ENCODE results near the gene IFI30. TPM values are rescaled to one million over a fixed set of nuclear protein-coding genes. Genes with fewer than 3 reads are reported as not detected.

The IFI30 gene
- polyA plus RNA-seq, 1 of the 3 experiments (the other 2 are of a cell fraction) = 11.6 TPM

DNA sequence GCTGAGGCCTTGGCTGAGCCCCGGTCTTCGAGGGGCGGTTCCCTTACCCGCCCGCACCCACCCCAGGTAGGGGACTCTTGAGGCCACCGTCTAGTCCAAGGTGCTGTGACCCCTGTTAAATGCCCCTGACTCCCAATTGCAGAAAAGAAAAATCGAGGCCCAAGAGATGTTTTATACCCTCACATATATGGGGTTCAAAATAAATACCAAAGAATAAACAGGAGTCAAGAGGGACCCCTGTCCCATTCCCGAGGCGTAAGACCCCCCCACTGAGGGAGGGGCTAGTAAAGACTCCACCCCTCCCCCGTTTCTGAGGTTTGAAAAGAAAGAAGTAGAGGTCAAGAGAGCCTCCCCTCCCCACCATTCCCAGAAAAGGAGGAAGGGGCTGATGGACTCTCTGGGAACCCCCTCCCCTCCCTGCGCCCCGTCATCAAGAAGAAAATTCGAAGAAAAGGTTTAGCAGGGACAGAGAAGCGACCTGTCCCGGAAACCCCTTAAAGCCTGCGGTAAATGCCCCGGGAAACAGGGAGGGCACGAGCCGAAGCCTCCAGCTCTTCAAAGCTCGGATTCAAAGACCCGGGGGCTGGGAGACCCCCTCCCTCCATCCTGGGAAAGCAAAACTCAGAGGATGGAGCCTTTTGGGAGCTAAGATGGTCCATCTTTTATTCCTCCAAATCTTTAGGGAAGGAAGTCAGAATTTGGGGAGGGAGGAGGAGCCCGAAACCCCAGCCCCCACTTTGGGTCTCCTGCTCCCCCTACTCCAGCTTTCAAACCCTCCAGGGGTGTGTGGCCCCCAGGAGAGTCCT is 31.0 kb downstream of the IFI30 start:
- H3K4me3 ChIP-seq (ENCODE audit: low read depth in 2 of 2, low read length in 1 of 2) = peak overlapping the region; percentile 67 to 78
- no peaks in the 10 kb centered on the region for H3F3A ChIP-seq (replicated peaks; ENCODE audit: insufficient read depth)
- H3K36me3 ChIP-seq (replicated peaks in 1 of 2; ENCODE audit: control insufficient read depth in 1 of 2, insufficient read depth in 2 of 2, low read length in 1 of 2) = peaks cover 0 to 2% of the 10 kb centered on the region in 2 experiments
- peak overlapping the region; percentile 85 to 93 for H3K27ac ChIP-seq (ENCODE audit: low read depth in 2 of 2, low read length in 1 of 2)
- TF ChIP-seq MXI1 (IDR thresholded peaks at IDR 0.05; ENCODE audit: low read depth, low read length) = peak; percentile 16; the same call in 1 of the 2 replicates
- no peak for TF ChIP-seq SIN3A (IDR thresholded peaks at IDR 0.05; ENCODE audit: borderline replicate concordance, low read depth, low read length)
- peak overlapping the region; percentile 79 for H3K9ac ChIP-seq
- peaks cover 4 to 20% of the 10 kb centered on the region in 2 experiments; a peak in 2 of 4 replicates for H3K4me1 ChIP-seq (ENCODE audit: control insufficient read depth in 1 of 2, insufficient read depth in 2 of 2, low read depth in 1 of 2, low read length in 1 of 2)
- WGBS (ENCODE audit: low lambda C conversion rate) = under 1% methylated on average over 13 of the region's 22 CpGs
- H4K20me1 ChIP-seq (ENCODE audit: insufficient read depth) = no peaks in the 10 kb centered on the region
- peak overlapping the region; percentile 76 for H2AFZ ChIP-seq (ENCODE audit: low read depth)
- H3K9me2 ChIP-seq = no peaks in the 10 kb centered on the region
- H3K4me2 ChIP-seq = peak overlapping the region; percentile 96
- H3K9me3 ChIP-seq = no peaks in the 10 kb centered on the region
- peak; percentile 84 for DNase-seq
- ChIA-PET CTCF (interaction anchor here (0.6 to 20.7 kb wide), 15 partner anchors 12 to 206 kb away, joined by 3 to 505 read pairs (median 6); partner anchors contain the start of genes ARRDC2, JUND, MPV17L2 and PIK3R2), POLR2A (interaction anchor here (0.6 to 2.1 kb wide), 7 partner anchors 10 to 77 kb away, joined by 3 to 5 read pairs (median 3); partner anchors contain the start of genes JUND and MPV17L2)
- no peaks in the 10 kb centered on the region for H3K79me2 ChIP-seq (ENCODE audit: insufficient read depth)
- H3K27me3 ChIP-seq (ENCODE audit: insufficient read depth) = no peaks in the 10 kb centered on the region

DNA sequence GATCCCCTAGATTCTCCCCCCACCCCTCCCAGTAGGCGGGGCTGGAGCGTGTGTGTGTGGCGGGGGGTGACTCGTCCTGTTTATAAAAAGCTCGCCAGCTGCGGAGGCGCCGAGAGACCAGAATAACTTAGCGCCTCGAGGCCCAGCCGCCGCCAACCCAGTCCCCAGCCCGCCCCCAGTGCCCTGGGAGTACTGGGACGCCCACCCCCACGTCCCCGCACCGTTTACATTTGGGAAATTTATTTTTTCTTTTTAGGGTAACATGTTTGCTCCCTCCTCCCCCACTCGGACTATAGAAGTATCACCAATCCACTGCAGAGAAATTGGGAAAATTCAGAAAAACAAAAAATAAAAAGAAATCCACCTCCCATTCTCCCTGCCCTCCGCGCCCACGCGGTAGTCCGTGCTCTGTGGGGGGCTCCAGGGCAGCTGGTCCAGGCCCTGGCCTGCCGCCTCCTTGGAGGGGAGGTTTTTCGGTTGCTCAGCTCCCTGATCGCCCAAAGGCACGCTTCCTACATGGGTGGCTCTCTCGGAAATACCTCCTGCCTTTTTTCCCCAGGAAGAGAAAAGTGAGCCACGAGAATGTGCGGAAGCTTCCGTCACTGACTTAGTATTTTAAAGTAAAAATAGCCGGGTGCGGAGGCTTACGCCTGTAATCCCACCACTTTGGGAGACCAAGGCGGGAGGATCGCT is 31.7 kb downstream of the IFI30 start:
- Histone ChIP-seq H3K36me3 (replicated peaks in 1 of 2; ENCODE audit: control insufficient read depth in 1 of 2, insufficient read depth in 2 of 2, low read length in 1 of 2) (peaks cover 0 to 2% of the 10 kb centered on the region in 2 experiments), H2AFZ (ENCODE audit: low read depth) (peak overlapping the region; percentile 76), H3K9me2 (no peaks in the 10 kb centered on the region), H3K27me3 (ENCODE audit: insufficient read depth) (no peaks in the 10 kb centered on the region), H3K79me2 (ENCODE audit: insufficient read depth) (no peaks in the 10 kb centered on the region), H3K4me1 (ENCODE audit: control insufficient read depth in 1 of 2, insufficient read depth in 2 of 2, low read depth in 1 of 2, low read length in 1 of 2) (peaks cover 4 to 20% of the 10 kb centered on the region in 2 experiments; a peak in 2 of 4 replicates), H3K9ac (peak overlapping the region; percentile 79), H3K27ac (ENCODE audit: low read depth in 2 of 2, low read length in 1 of 2) (peak overlapping the region; percentile 85 to 93), H3K4me3 (ENCODE audit: low read depth in 2 of 2, low read length in 1 of 2) (peak overlapping the region; percentile 67 to 78), H3F3A (replicated peaks; ENCODE audit: insufficient read depth) (no peaks in the 10 kb centered on the region), H4K20me1 (ENCODE audit: insufficient read depth) (no peaks in the 10 kb centered on the region), H3K4me2 (peak overlapping the region; percentile 96), H3K9me3 (no peaks in the 10 kb centered on the region)
- peak; percentile 77 for DNase-seq
- TF ChIP-seq SIN3A (IDR thresholded peaks at IDR 0.05; ENCODE audit: borderline replicate concordance, low read depth, low read length) (no peak), YY1 (IDR thresholded peaks at IDR 0.05; ENCODE audit: low read depth) (no peak), NFIC (IDR thresholded peaks at IDR 0.05; ENCODE audit: borderline replicate concordance) (no peak), MXI1 (IDR thresholded peaks at IDR 0.05; ENCODE audit: low read depth, low read length) (no peak), RCOR1 (IDR thresholded peaks at IDR 0.05; ENCODE audit: low read length) (no peak)
- TF ChIP-seq, protein P1, sequence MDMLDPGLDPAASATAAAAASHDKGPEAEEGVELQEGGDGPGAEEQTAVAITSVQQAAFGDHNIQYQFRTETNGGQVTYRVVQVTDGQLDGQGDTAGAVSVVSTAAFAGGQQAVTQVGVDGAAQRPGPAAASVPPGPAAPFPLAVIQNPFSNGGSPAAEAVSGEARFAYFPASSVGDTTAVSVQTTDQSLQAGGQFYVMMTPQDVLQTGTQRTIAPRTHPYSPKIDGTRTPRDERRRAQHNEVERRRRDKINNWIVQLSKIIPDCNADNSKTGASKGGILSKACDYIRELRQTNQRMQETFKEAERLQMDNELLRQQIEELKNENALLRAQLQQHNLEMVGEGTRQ (IDR thresholded peaks at IDR 0.05; ENCODE audit: borderline replicate concordance, low read depth, low read length) = no peak
- TF ChIP-seq, protein P2, sequence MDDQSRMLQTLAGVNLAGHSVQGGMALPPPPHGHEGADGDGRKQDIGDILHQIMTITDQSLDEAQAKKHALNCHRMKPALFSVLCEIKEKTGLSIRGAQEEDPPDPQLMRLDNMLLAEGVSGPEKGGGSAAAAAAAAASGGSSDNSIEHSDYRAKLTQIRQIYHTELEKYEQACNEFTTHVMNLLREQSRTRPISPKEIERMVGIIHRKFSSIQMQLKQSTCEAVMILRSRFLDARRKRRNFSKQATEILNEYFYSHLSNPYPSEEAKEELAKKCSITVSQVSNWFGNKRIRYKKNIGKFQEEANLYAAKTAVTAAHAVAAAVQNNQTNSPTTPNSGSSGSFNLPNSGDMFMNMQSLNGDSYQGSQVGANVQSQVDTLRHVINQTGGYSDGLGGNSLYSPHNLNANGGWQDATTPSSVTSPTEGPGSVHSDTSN (IDR thresholded peaks at IDR 0.05) = no peak
- TF ChIP-seq, protein P3, sequence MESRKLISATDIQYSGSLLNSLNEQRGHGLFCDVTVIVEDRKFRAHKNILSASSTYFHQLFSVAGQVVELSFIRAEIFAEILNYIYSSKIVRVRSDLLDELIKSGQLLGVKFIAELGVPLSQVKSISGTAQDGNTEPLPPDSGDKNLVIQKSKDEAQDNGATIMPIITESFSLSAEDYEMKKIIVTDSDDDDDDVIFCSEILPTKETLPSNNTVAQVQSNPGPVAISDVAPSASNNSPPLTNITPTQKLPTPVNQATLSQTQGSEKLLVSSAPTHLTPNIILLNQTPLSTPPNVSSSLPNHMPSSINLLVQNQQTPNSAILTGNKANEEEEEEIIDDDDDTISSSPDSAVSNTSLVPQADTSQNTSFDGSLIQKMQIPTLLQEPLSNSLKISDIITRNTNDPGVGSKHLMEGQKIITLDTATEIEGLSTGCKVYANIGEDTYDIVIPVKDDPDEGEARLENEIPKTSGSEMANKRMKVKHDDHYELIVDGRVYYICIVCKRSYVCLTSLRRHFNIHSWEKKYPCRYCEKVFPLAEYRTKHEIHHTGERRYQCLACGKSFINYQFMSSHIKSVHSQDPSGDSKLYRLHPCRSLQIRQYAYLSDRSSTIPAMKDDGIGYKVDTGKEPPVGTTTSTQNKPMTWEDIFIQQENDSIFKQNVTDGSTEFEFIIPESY (IDR thresholded peaks at IDR 0.05; ENCODE audit: borderline replicate concordance, low read depth) = no peak
- ChIA-PET CTCF (interaction anchor here (0.8 to 20.7 kb wide), 13 partner anchors 13 to 205 kb away, joined by 3 to 505 read pairs (median 5); partner anchors contain the start of genes MPV17L2 and PIK3R2), POLR2A (interaction anchor here (0.6 to 1.6 kb wide), 4 partner anchors 12 to 211 kb away, joined by 3 to 5 read pairs (median 3); partner anchors contain the start of genes JUND and MPV17L2)
- 56% methylated on average over 29 of the region's 36 CpGs for WGBS (ENCODE audit: low lambda C conversion rate)

Data from SK-N-SH (cell line).